Measurements from ENCODE around the gene CACNG1.

DNA sequence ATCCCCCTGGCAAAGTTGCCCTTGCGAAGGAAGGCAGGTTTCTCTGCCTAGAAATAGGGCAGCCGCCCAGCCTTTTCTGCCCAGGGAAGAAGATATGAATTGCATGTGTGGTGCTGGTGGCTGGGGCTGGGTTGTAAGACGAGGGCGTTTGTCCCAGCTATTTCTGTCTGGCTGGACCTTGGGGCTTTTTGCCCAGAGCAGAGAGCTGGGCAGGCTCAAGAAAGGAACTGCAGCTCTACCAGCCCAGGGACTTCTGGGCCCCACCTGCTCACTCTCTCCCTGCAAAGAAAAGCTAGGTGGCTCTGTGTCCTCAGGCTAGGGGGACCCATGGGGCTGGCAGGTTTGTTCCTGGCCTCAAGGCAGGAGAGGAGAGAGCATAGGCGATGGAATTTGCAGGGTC lies 586 bp downstream of the CACNG1 start:
- TF ChIP-seq, protein P1, sequence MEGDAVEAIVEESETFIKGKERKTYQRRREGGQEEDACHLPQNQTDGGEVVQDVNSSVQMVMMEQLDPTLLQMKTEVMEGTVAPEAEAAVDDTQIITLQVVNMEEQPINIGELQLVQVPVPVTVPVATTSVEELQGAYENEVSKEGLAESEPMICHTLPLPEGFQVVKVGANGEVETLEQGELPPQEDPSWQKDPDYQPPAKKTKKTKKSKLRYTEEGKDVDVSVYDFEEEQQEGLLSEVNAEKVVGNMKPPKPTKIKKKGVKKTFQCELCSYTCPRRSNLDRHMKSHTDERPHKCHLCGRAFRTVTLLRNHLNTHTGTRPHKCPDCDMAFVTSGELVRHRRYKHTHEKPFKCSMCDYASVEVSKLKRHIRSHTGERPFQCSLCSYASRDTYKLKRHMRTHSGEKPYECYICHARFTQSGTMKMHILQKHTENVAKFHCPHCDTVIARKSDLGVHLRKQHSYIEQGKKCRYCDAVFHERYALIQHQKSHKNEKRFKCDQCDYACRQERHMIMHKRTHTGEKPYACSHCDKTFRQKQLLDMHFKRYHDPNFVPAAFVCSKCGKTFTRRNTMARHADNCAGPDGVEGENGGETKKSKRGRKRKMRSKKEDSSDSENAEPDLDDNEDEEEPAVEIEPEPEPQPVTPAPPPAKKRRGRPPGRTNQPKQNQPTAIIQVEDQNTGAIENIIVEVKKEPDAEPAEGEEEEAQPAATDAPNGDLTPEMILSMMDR (optimal IDR thresholded peaks at IDR 0.05 in 1 of 3, IDR thresholded peaks at IDR 0.05 in 1 of 3, conservative IDR thresholded peaks at IDR 0.05 in 1 of 3; ENCODE audit: extremely low read depth in 1 of 3, insufficient read depth in 2 of 3, low read length in 3 of 3), result no peak
- no peak for TF ChIP-seq EZH2 (IDR thresholded peaks at IDR 0.05; ENCODE audit: low read length)

All from keratinocyte (primary cell).